IPS-18a (cell line): ENCODE data around the gene MCAT.
A peak's percentile ranks its signal among the peaks of the same experiment; 100 is the strongest.
"Not testable (repeated sequence)": the region's sequence is repeated elsewhere in the genome, so short reads cannot be mapped to it uniquely, and the experiment has no call there.

Source experiments
- H3K27ac ChIP-seq: one replicate; pipeline ENCODE4 v1.5.1; 2013; ENCODE audit warnings: low read length
- H3K27me3 ChIP-seq: one replicate; pipeline ENCODE4 v1.6.1; 2013; ENCODE audit warnings: mild to moderate bottlenecking, low read length; ENCODE audit not compliant: control insufficient read depth, insufficient read depth
- H3K36me3 ChIP-seq: one replicate; pipeline ENCODE4 v1.6.1; 2013; ENCODE audit warnings: low read depth, low read length; ENCODE audit not compliant: control insufficient read depth
- H3K4me1 ChIP-seq: one replicate; pipeline ENCODE4 v1.6.1; 2013; ENCODE audit warnings: low read depth, low read length; ENCODE audit not compliant: control insufficient read depth
- H3K4me3 ChIP-seq: one replicate; pipeline ENCODE4 v1.5.1; 2013; ENCODE audit warnings: low read length
- H3K9ac ChIP-seq: one replicate; pipeline ENCODE4 v1.6.1; 2013; ENCODE audit warnings: mild to moderate bottlenecking, low read length, moderate library complexity
- H3K9me3 ChIP-seq: one replicate; pipeline ENCODE4 v1.6.1; 2013; ENCODE audit warnings: low read depth, low read length; ENCODE audit not compliant: control insufficient read depth

MCAT gene

DNA sequence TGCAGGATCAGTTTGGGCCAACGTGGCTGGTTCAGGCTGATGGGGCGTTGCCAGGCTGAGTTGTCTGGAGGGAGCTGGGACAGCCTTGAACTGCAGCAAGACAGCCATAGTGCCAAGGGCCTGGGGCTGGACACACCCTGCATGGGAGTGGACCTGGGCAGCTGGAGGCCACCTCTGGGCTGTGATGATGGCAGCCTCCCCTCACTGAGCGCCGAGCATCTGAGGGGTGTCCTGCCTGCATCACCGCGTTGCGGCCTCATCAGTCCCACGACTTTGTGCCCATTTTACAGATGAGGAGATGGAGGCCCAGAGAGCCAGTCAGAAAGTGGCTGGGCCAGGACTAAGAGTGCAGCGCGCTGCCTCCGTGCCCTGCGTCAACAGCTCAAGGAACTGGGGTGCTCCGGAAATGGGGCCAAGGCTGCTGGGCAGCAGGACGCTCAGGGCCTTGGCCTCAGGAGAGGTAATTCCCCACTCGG, 7.6 kb upstream of the MCAT start:
- H3K4me3 ChIP-seq = peak overlapping the region; percentile 56
- H3K27ac ChIP-seq = no peak overlapping the region
- no peak overlapping the region for H3K9ac ChIP-seq
- no peaks in the 10 kb centered on the region for H3K36me3 ChIP-seq
- peaks cover 5% of the 10 kb centered on the region for H3K4me1 ChIP-seq
- H3K9me3 ChIP-seq = no peaks in the 10 kb centered on the region
- H3K27me3 ChIP-seq = peaks cover 24% of the 10 kb centered on the region

DNA sequence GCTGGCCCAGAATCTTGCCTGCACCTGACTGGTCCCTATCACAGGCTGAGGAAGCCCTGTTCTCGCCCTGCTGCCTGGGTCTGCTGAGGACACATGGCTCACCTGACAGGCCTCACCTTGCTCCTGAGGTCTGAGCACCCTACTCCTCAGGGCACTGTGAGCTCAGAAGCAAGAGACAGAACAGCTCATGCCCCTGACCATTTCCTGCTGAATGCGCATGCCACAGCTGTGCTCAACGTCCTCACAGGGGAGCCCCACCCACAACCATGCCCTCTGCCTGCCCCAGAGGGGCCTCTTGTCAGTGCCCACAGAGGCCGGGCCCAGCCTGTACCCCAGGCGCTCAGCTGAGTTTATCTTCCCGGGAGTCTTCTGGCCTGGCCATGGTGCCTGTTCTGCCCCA, 5.4 kb upstream of the MCAT start:
- Histone ChIP-seq H3K36me3 (no peaks in the 10 kb centered on the region), H3K4me3 (no peak overlapping the region), H3K9ac (no peak overlapping the region), H3K27ac (no peak overlapping the region), H3K9me3 (no peaks in the 10 kb centered on the region), H3K4me1 (peaks cover 5% of the 10 kb centered on the region), H3K27me3 (peaks cover 24% of the 10 kb centered on the region)

DNA sequence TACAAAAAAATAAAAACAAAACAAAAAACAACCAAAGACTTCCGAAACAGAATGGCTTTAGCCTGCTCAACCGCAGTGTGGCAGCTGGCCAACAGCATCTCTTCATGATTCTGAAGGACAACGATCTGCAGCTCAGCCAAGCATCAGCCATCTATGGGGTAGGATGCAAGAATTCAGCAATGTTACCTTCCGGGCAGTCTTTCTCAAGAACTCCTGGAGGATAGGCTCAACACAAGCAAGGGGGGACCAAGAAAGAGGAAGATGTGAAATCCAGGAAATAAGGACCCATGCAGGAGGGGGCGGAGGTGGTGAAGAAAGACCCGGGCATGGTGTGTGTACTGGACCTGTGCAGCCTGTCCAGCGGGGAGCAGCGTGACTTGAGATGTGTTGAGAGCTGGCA, 4.6 kb upstream of the MCAT start:
- H3K4me3 ChIP-seq = no peak overlapping the region
- no peaks in the 10 kb centered on the region for H3K9me3 ChIP-seq
- H3K36me3 ChIP-seq = no peaks in the 10 kb centered on the region
- peaks cover 24% of the 10 kb centered on the region for H3K27me3 ChIP-seq
- peaks cover 5% of the 10 kb centered on the region for H3K4me1 ChIP-seq
- H3K27ac ChIP-seq = no peak overlapping the region
- H3K9ac ChIP-seq = no peak overlapping the region

DNA sequence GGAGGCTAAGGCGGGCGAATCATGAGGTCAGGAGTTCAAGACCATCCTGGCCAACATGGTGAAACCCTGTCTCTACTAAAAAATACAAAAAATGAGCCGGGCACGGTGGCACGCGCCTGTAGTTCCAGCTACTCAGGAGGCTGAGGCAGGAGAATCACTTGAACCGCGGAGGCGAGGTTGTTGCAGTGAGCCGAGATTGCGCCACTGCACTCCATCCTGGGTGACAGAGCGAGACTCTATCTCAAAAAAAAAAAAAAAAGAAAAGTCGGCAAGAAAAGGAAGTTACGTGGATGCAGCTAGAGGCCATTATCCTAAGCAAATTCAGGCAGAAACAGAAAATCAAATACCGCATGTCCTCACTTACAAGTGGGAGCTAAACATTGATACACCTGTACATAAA, 3.1 kb upstream of the MCAT start:
- not testable (repeated sequence) for H3K36me3 ChIP-seq, H3K9ac ChIP-seq, H3K27ac ChIP-seq, H3K4me3 ChIP-seq, H3K9me3 ChIP-seq, H3K4me1 ChIP-seq
- peaks cover 10% of the 10 kb centered on the region for H3K27me3 ChIP-seq

DNA sequence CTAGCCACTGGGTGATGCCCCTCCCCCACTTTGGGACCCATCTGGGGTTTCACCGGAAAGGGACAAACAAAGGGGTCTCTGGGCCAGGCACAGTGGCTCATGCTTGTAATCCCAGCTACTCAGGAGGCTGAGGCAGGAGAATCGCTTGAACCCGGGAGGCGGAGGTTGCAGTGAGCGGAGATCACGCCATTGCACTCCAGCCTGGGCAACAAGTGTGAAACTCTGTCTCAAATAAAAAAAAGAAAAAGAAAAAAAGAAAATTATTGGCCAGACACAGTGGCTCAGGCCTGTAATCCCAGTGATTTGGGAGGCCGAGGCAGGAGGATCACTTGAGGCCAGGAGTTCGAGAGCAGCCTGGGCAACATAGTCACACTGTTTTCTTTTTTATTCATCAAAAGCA, 2.2 kb upstream of the MCAT start:
- not testable (repeated sequence) for H3K9ac ChIP-seq, H3K27me3 ChIP-seq, H3K9me3 ChIP-seq, H3K27ac ChIP-seq, H3K36me3 ChIP-seq, H3K4me3 ChIP-seq, H3K4me1 ChIP-seq

DNA sequence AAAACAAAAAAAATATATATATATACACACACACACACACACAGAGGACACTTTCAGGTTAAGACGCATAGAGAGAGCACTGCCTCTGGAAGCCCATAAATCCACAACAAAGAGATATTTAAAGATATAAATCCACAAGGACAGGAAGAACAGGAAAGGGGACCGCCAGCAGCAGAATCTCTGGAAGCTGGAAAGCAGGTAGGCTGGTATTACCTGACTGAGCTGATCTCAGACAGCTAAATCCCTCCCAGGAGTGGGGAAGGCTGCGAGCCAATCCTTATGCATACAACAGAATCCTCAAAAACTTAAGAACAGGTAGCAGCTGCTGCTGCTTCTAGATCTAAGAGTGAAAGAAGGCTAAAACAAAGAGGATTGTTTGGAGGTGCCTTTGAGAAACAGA, 1.8 kb upstream of the MCAT start:
- Histone ChIP-seq H3K4me1 (no peaks in the 10 kb centered on the region), H3K27me3 (no peaks in the 10 kb centered on the region), H3K9ac (no peak overlapping the region), H3K4me3 (no peak overlapping the region), H3K27ac (no peak overlapping the region), H3K9me3 (no peaks in the 10 kb centered on the region), H3K36me3 (peaks cover 13% of the 10 kb centered on the region)

DNA sequence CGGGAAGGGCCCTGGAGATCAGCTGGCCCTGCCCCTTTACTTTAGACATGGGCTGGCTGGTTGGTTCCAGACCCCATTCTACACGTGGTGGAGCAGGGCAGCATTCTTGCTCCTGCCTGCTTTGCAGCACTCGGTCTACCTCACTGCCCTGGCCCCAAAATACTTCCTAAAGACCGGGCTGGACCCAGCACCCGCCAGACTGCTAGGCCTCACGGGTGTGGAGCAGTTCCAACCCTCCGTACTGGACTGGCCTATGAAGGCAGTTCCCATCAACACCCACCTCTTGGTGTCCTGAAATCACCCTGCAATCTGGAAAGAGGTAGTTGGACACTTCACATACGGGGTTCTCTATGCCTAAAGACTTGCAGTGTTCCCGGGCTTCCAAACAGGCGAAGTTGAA, 6.4 kb downstream of the MCAT start:
- H3K9me3 ChIP-seq = no peaks in the 10 kb centered on the region
- H3K4me1 ChIP-seq = no peaks in the 10 kb centered on the region
- no peak overlapping the region for H3K27ac ChIP-seq
- no peak overlapping the region for H3K9ac ChIP-seq
- H3K4me3 ChIP-seq = no peak overlapping the region
- H3K36me3 ChIP-seq = peaks cover 42% of the 10 kb centered on the region
- H3K27me3 ChIP-seq = no peaks in the 10 kb centered on the region

DNA sequence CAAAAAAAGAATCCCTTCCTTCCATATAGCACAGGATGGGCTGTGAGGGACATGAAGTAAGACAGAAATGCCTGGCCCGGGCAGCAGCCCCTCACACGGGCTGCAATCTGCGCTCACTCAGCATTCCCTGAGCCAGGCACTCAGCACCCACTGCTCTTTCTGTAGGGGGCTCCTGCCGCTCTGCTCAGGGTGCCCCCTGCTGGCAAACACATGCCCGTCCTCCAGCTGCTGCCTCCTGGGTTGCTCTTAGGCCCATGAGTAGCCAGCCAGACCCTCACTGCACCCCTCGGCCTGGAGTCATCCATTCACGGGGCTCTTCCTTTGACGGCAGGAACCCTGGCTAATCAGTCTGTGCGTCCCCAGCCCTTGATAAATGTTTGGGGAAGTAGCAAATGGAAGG, 6.9 kb downstream of the MCAT start:
- Histone ChIP-seq H3K27me3 (no peaks in the 10 kb centered on the region), H3K4me1 (no peaks in the 10 kb centered on the region), H3K4me3 (no peak overlapping the region), H3K9me3 (no peaks in the 10 kb centered on the region), H3K36me3 (peaks cover 45% of the 10 kb centered on the region), H3K9ac (no peak overlapping the region), H3K27ac (no peak overlapping the region)

DNA sequence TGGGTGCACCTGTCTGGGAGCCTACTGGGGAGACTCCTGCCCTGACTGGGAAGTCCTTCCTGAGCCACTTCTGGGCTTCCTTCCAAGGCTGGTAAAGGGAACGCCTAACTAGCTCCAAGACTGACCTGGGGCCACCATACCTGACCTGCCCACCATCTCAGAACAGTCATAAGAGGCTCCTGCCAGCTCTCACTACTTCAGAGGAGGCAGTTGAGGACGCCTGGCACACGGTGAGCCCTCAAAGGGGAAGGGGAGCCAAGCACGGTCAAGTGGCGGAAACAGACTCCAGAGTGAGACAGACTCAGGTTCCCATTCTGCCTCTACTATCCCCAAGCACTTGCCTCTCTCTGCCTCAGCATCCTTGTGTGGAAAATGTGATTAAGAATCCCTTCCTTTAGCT, 7.6 kb downstream of the MCAT start:
- Histone ChIP-seq H3K4me3 (no peak overlapping the region), H3K36me3 (peaks cover 38% of the 10 kb centered on the region), H3K9ac (no peak overlapping the region), H3K4me1 (no peaks in the 10 kb centered on the region), H3K27ac (no peak overlapping the region), H3K9me3 (no peaks in the 10 kb centered on the region), H3K27me3 (no peaks in the 10 kb centered on the region)

DNA sequence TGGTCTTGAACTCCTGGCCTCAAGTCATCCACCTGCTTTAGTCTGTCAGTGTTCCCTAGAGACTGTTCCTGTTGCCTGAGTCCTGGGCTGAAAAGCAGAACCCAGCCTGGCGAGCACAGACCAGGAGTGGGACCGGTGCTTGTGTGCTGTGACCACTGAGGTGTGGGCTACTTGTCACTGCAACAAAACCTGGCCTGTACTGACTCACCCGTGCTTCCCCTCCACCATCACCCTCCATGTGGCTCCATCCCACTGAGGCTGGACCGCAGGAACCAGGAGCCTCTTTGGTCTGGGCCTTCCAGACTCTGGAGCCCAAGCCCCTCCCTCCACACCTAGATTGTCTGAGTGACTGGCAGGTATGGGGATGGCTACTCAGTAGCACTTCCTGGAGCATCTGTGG, 8.6 kb downstream of the MCAT start:
- Histone ChIP-seq H3K9me3 (no peaks in the 10 kb centered on the region), H3K9ac (no peak overlapping the region), H3K36me3 (peaks cover 32% of the 10 kb centered on the region), H3K4me1 (peaks cover 5% of the 10 kb centered on the region), H3K4me3 (no peak overlapping the region), H3K27me3 (no peaks in the 10 kb centered on the region), H3K27ac (no peak overlapping the region)

DNA sequence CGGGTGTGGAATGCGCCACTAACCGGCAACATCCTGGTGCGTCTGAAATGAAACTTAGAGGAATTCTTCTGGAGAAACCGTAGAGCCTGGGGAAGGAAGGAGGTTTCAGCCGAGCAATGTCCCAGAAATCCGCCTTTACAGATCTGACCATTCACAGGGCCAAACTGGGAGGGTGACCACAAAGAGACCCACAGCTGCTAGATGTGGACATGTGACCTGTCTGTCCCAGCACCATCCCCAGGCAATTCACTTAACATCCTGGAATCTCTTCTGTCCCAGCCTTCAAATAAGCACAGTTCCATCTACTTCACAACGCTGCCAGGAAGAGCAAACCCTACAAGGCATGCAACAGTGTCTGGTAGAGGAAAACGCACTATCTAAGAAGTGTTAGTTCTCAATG, 9.8 kb downstream of the MCAT start:
- peaks cover 6% of the 10 kb centered on the region for H3K4me1 ChIP-seq
- H3K9me3 ChIP-seq = no peaks in the 10 kb centered on the region
- no peak overlapping the region for H3K27ac ChIP-seq
- H3K9ac ChIP-seq = no peak overlapping the region
- H3K27me3 ChIP-seq = no peaks in the 10 kb centered on the region
- H3K4me3 ChIP-seq = no peak overlapping the region
- H3K36me3 ChIP-seq = peaks cover 32% of the 10 kb centered on the region

DNA sequence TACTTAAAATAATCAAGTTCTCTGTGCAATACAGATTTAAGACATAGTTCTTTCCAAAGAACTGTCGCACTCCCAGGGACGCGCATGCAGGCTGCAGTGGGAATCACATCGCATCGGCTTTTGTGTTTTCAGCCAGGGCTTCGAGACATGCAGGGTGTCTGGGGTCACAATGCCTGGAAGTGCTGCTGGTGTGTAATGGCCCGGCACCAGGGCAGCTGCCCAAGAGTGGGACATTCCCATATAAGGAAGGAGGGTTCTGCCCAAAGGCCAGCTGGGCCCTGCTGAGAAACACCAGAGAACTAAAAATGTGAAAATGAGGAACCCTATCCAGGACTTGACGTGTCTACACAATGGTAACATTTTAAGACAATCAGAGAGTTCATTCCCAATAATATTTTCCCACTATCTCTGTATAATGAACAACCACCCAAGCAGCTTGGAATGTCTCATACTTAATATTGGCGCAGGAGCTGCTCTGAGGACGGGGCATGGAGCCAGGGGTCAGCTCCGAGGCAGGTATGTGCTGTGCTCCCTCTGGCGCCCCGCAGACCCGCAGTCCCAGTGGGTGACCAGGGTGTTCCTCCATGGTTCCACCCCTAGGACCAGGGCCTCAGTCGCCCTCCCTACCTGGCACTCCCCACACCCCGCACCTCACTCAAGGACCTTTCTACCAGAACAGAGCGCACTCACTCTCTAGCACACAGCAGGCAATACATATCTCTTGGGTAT, 11.3 kb downstream of the MCAT start:
- Histone ChIP-seq H3K9me3 (no peaks in the 10 kb centered on the region), H3K4me3 (no peak overlapping the region), H3K4me1 (peaks cover 6% of the 10 kb centered on the region), H3K27me3 (no peaks in the 10 kb centered on the region), H3K9ac (no peak overlapping the region), H3K27ac (no peak overlapping the region), H3K36me3 (peaks cover 22% of the 10 kb centered on the region)
